Measurements from ENCODE around the gene ZNF48.

- TF ChIP-seq CTCF (IDR thresholded peaks at IDR 0.05; ENCODE audit: low read length) (no peak), EZH2 (IDR thresholded peaks at IDR 0.05; ENCODE audit: borderline replicate concordance, low read length) (no peak)
Observed at GRCh38 chr16:30356401-30357084, 38.7 kb upstream of the ZNF48 start.
